DND-41 (cell line): Measurements from ENCODE around the gene MROH7.

Source experiments
- ATAC-seq: fragments of 200-7000 bp; cut with Tn5 transposase; 3 replicates; pipeline ENCODE4 v1.9.1; 2021; ENCODE audit warnings: low read depth; ENCODE audit not compliant: insufficient read depth
- DNase-seq: peaks from one replicate; pipeline ENCODE4 v3.0.0-alpha.2; 2020
- H2AFZ ChIP-seq: 2 replicates; pipeline ENCODE4 v1.6.0; 2012; ENCODE audit warnings: low read depth, low read length
- H3K27ac ChIP-seq: 2 replicates; pipeline ENCODE4 v1.5.1; 2012; ENCODE audit warnings: low read length, inconsistent platforms
- H3K27me3 ChIP-seq: fragments of 200-600 bp; sonication (generic); 2 replicates; pipeline ENCODE4 v1.6.0; 2012; ENCODE audit warnings: low read length, mild to moderate bottlenecking, inconsistent platforms; ENCODE audit not compliant: insufficient read depth, poor library complexity
- H3K36me3 ChIP-seq: 2 replicates; pipeline ENCODE4 v1.5.1; 2012; ENCODE audit warnings: low read length, inconsistent platforms; ENCODE audit not compliant: insufficient read depth
- H3K4me1 ChIP-seq: 2 replicates; pipeline ENCODE4 v1.5.1; 2012; ENCODE audit warnings: mild to moderate bottlenecking, low read length; ENCODE audit not compliant: insufficient read depth
- H3K4me2 ChIP-seq: 2 replicates; pipeline ENCODE4 v1.6.0; 2012; ENCODE audit warnings: mild to moderate bottlenecking, moderate library complexity, low read length, inconsistent platforms; ENCODE audit not compliant: insufficient read depth
- H3K4me3 ChIP-seq, 2 experiments: fragments of 200-600 bp in 1 of 2; shearing (Covaris generic) in 1 of 2; 2 replicates each; pipeline ENCODE4 v1.5.1; 2012 to 2016; ENCODE audit warnings: inconsistent platforms in 2 of 2, low read length in 2 of 2, mild to moderate bottlenecking in 2 of 2, low read depth in 1 of 2, moderate library complexity in 1 of 2
- H3K79me2 ChIP-seq: 2 replicates; pipeline ENCODE4 v1.6.0; 2012; ENCODE audit warnings: low read length, inconsistent platforms; ENCODE audit not compliant: insufficient read depth
- H3K9ac ChIP-seq: 2 replicates; pipeline ENCODE4 v1.6.0; 2012; ENCODE audit warnings: low read depth, mild to moderate bottlenecking, inconsistent platforms, low read length, moderate library complexity
- H3K9me3 ChIP-seq: 2 replicates; pipeline ENCODE4 v1.5.1; 2012; ENCODE audit warnings: low read length, moderate library complexity, mild to moderate bottlenecking, inconsistent platforms; ENCODE audit not compliant: insufficient read depth, severe bottlenecking
- H4K20me1 ChIP-seq: 2 replicates; pipeline ENCODE4 v1.6.0; 2012; ENCODE audit warnings: low read length; ENCODE audit not compliant: insufficient read depth
- EZH2 ChIP-seq: IDR thresholded peaks from 3 replicates; pipeline ENCODE4 v1.6.1; 2012; ENCODE audit warnings: borderline replicate concordance, low read depth, mild to moderate bottlenecking, moderate library complexity, low read length, inconsistent platforms; ENCODE audit not compliant: severe bottlenecking
- TF ChIP-seq, protein P1 (sequence below): IDR thresholded peaks from 2 replicates; pipeline ENCODE4 v1.5.1; 2012; ENCODE audit warnings: borderline replicate concordance, low read length, moderate library complexity, mild to moderate bottlenecking; ENCODE audit not compliant: poor library complexity, severe bottlenecking; ENCODE audit errors: extremely low read depth

Gene MROH7

DNA sequence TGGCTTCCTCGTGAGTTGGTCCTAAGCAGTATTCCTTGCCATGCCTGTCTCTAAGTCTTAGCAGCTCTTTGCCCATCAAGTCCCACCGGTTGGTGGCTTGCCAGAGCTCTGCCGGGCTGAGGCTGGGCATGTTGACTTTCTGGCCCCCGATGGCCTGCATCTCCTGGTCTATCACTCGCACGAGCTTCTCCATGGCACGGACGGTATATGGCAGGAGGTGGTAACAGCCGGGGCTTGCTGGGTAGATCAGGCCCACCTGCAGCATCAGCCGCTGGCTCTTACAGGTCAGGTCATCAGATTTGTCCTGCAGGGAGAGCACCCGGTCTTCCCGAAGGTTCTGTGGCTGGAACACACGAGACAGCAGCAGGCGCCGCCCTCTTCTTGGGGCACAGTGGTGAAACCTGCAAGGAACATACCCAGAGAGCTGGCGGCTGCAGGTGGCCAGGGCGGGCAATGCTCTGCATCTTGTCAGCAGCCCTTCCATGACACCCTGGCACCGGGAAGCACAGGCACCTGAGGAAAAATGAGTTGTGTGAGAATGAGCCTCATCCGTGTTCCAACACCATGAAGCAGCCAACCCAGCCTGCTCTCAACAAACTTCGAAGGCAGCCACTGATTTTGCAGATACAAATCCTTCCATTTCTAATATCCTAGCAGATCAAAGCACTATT lies 117.2 kb downstream of the MROH7 start:
- Histone ChIP-seq H3K36me3 (peaks cover 30% of the 10 kb centered on the region), H3K79me2 (peaks cover 13% of the 10 kb centered on the region), H3K4me1 (peaks cover 12% of the 10 kb centered on the region), H2AFZ (no peak overlapping the region), H3K9ac (no peak overlapping the region), H4K20me1 (no peaks in the 10 kb centered on the region; the same call in 1 of the 2 replicates), H3K4me3 (no peak overlapping the region), H3K9me3 (no peaks in the 10 kb centered on the region), H3K27ac (no peak overlapping the region), H3K4me2 (no peak overlapping the region), H3K27me3 (no peaks in the 10 kb centered on the region)
- no peak for DNase-seq
- TF ChIP-seq, protein P1, sequence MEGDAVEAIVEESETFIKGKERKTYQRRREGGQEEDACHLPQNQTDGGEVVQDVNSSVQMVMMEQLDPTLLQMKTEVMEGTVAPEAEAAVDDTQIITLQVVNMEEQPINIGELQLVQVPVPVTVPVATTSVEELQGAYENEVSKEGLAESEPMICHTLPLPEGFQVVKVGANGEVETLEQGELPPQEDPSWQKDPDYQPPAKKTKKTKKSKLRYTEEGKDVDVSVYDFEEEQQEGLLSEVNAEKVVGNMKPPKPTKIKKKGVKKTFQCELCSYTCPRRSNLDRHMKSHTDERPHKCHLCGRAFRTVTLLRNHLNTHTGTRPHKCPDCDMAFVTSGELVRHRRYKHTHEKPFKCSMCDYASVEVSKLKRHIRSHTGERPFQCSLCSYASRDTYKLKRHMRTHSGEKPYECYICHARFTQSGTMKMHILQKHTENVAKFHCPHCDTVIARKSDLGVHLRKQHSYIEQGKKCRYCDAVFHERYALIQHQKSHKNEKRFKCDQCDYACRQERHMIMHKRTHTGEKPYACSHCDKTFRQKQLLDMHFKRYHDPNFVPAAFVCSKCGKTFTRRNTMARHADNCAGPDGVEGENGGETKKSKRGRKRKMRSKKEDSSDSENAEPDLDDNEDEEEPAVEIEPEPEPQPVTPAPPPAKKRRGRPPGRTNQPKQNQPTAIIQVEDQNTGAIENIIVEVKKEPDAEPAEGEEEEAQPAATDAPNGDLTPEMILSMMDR, result no peak
- no peak for TF ChIP-seq EZH2
- ATAC-seq, result no peak
